ENCODE results near the gene MLLT10.

MLLT10 gene

GRCh38 chr10:21650353-21650752 lies 116.3 kb downstream of the MLLT10 start:
- DNase-seq = no peak

GRCh38 chr10:21655236-21655635 lies 121.2 kb downstream of the MLLT10 start:
- DNase-seq = no peak

GRCh38 chr10:21655687-21656086 lies 121.7 kb downstream of the MLLT10 start:
- DNase-seq = no peak

GRCh38 chr10:21661087-21661486 lies 127.1 kb downstream of the MLLT10 start:
- DNase-seq = no peak

- DNase-seq = no peak
These were observed 127.9 kb downstream of the MLLT10 start for GRCh38 chr10:21661935-21662334.

- no peak for DNase-seq
These were observed 128.6 kb downstream of the MLLT10 start for GRCh38 chr10:21662635-21663034.

- DNase-seq = no peak
These were observed 134.8 kb downstream of the MLLT10 start for GRCh38 chr10:21668831-21669230.

GRCh38 chr10:21670391-21670790 lies 136.4 kb downstream of the MLLT10 start:
- no peak for DNase-seq

- DNase-seq = no peak
These were observed 139.6 kb downstream of the MLLT10 start for GRCh38 chr10:21673668-21674067.

- DNase-seq = peak; percentile 19
These were observed 141.2 kb downstream of the MLLT10 start for GRCh38 chr10:21675157-21675796.

GRCh38 chr10:21677551-21677950 lies 143.5 kb downstream of the MLLT10 start:
- DNase-seq = no peak

GRCh38 chr10:21681156-21681555 lies 147.1 kb downstream of the MLLT10 start:
- no peak for DNase-seq

GRCh38 chr10:21687266-21688008 lies 153.4 kb downstream of the MLLT10 start:
- no peak for DNase-seq

- no peak for DNase-seq
These were observed 153.9 kb downstream of the MLLT10 start for GRCh38 chr10:21688009-21688332.

GRCh38 chr10:21688870-21689269 lies 154.8 kb downstream of the MLLT10 start:
- no peak for DNase-seq

GRCh38 chr10:21689881-21690280 lies 155.8 kb downstream of the MLLT10 start:
- DNase-seq = no peak

- no peak for DNase-seq
These were observed 158.9 kb downstream of the MLLT10 start for GRCh38 chr10:21692916-21693315.

GRCh38 chr10:21693418-21693817 lies 159.4 kb downstream of the MLLT10 start:
- no peak for DNase-seq

GRCh38 chr10:21694631-21695030 lies 160.6 kb downstream of the MLLT10 start:
- DNase-seq = no peak

GRCh38 chr10:21696302-21696701 lies 162.3 kb downstream of the MLLT10 start:
- DNase-seq = no peak

- DNase-seq = no peak
These were observed 165.5 kb downstream of the MLLT10 start for GRCh38 chr10:21699575-21699974.

GRCh38 chr10:21700474-21700873 lies 166.4 kb downstream of the MLLT10 start:
- no peak for DNase-seq

GRCh38 chr10:21702633-21703111 lies 168.6 kb downstream of the MLLT10 start:
- no peak for DNase-seq

GRCh38 chr10:21705142-21705827 lies 171.3 kb downstream of the MLLT10 start:
- DNase-seq = no peak
